H9 (cell line): Measurements from ENCODE around the gene RAB3B. TPM values are rescaled to one million over a fixed set of nuclear protein-coding genes. Genes with fewer than 3 reads are reported as not detected.
"Not testable (repeated sequence)": the region's sequence is repeated elsewhere in the genome, so short reads cannot be mapped to it uniquely, and the experiment has no call there.

ENCODE experiments used
- DNase-seq: peaks from one replicate; pipeline ENCODE4 v3.0.0-alpha.2; 2017
- H2AFZ ChIP-seq: one replicate; pipeline ENCODE4 v1.6.1; 2013; ENCODE audit warnings: mild to moderate bottlenecking, low read length, control low read depth, moderate library complexity
- H2AK5ac ChIP-seq: 2 replicates; pipeline ENCODE4 v1.6.1; 2013; ENCODE audit warnings: low read length, control low read depth, mixed read lengths; ENCODE audit not compliant: insufficient read length
- H2BK120ac ChIP-seq: one replicate; pipeline ENCODE4 v1.6.1; 2013; ENCODE audit warnings: low read depth, mild to moderate bottlenecking, low read length, control low read depth, inconsistent platforms; ENCODE audit not compliant: poor library complexity, severe bottlenecking
- H2BK12ac ChIP-seq: 2 replicates; pipeline ENCODE4 v1.6.1; 2013; ENCODE audit warnings: low read length, control low read depth, mixed read lengths, low read depth; ENCODE audit not compliant: insufficient read length
- H2BK15ac ChIP-seq: 2 replicates; pipeline ENCODE4 v1.6.1; 2013; ENCODE audit warnings: low read depth, low read length, control low read depth
- H2BK20ac ChIP-seq: one replicate; pipeline ENCODE4 v1.6.1; 2013; ENCODE audit warnings: low read depth, mild to moderate bottlenecking, low read length, control low read depth, inconsistent platforms; ENCODE audit not compliant: poor library complexity, severe bottlenecking
- H2BK5ac ChIP-seq: 2 replicates; pipeline ENCODE4 v1.6.1; 2013; ENCODE audit warnings: low read length, control low read depth, mixed read lengths; ENCODE audit not compliant: insufficient read length
- H3K14ac ChIP-seq: 2 replicates; pipeline ENCODE4 v1.6.1; 2013; ENCODE audit warnings: low read length, control low read depth; ENCODE audit not compliant: insufficient read depth
- H3K18ac ChIP-seq: 2 replicates; pipeline ENCODE4 v1.6.1; 2013; ENCODE audit warnings: low read depth, mild to moderate bottlenecking, mixed read lengths, low read length, control low read depth; ENCODE audit not compliant: insufficient read length
- H3K23ac ChIP-seq: 2 replicates; pipeline ENCODE4 v1.6.1; 2013; ENCODE audit warnings: low read length, control low read depth, mixed read lengths, low read depth; ENCODE audit not compliant: insufficient read length
- H3K23me2 ChIP-seq: 2 replicates; pipeline ENCODE4 v1.6.1; 2013; ENCODE audit warnings: low read depth, mild to moderate bottlenecking, mixed read lengths, low read length, control low read depth; ENCODE audit not compliant: insufficient read length, poor library complexity, severe bottlenecking
- H3K27ac ChIP-seq: 2 replicates; pipeline ENCODE4 v1.5.1; 2013; ENCODE audit warnings: low read length, control low read depth, mixed read lengths, low read depth; ENCODE audit not compliant: insufficient read length
- H3K27me3 ChIP-seq: 2 replicates; pipeline ENCODE4 v1.6.1; 2013; ENCODE audit warnings: low read length, control low read depth, inconsistent platforms; ENCODE audit not compliant: insufficient read depth
- H3K4ac ChIP-seq: 2 replicates; pipeline ENCODE4 v1.6.1; 2013; ENCODE audit warnings: low read depth, mild to moderate bottlenecking, control low read depth, inconsistent platforms, low read length, moderate library complexity
- H3K4me1 ChIP-seq: 2 replicates; pipeline ENCODE4 v1.6.1; 2013; ENCODE audit warnings: low read length, control low read depth, inconsistent platforms; ENCODE audit not compliant: insufficient read depth
- H3K4me2 ChIP-seq: 2 replicates; pipeline ENCODE4 v1.6.1; 2013; ENCODE audit warnings: low read length, control low read depth, mixed read lengths; ENCODE audit not compliant: insufficient read length, insufficient read depth
- H3K56ac ChIP-seq: 2 replicates; pipeline ENCODE4 v1.6.1; 2013; ENCODE audit warnings: low read depth, mild to moderate bottlenecking, mixed read lengths, low read length, control low read depth; ENCODE audit not compliant: insufficient read length
- H3K79me1 ChIP-seq: 2 replicates; pipeline ENCODE4 v1.6.1; 2013; ENCODE audit warnings: low read depth, mild to moderate bottlenecking, moderate library complexity, low read length, control low read depth, inconsistent platforms; ENCODE audit not compliant: insufficient read depth, poor library complexity, severe bottlenecking
- H3K79me2 ChIP-seq: 2 replicates; pipeline ENCODE4 v1.6.1; 2013; ENCODE audit warnings: low read length, control low read depth, inconsistent platforms; ENCODE audit not compliant: insufficient read depth
- H3K9ac ChIP-seq: 2 replicates; pipeline ENCODE4 v1.6.1; 2013; ENCODE audit warnings: low read length, control low read depth, mixed read lengths; ENCODE audit not compliant: insufficient read length; ENCODE audit errors: extremely low read depth
- H3K9me3 ChIP-seq: one replicate; pipeline ENCODE4 v1.6.1; 2013; ENCODE audit warnings: low read depth, low read length, inconsistent platforms; ENCODE audit not compliant: control insufficient read depth
- H3T11ph ChIP-seq: one replicate; pipeline ENCODE4 v1.6.1; 2013; ENCODE audit warnings: mild to moderate bottlenecking, low read length, control low read depth, inconsistent platforms
- H4K20me1 ChIP-seq: one replicate; pipeline ENCODE4 v1.6.1; 2013; ENCODE audit not compliant: control insufficient read depth, insufficient read length, insufficient read depth
- H4K5ac ChIP-seq: 2 replicates; pipeline ENCODE4 v1.6.1; 2013; ENCODE audit warnings: low read depth, mild to moderate bottlenecking, mixed read lengths, low read length, control low read depth; ENCODE audit not compliant: insufficient read length
- H4K8ac ChIP-seq: replicated peaks from 2 replicates; pipeline ENCODE4 v1.6.1; 2013; ENCODE audit warnings: low read length, control low read depth, mixed read lengths, low read depth; ENCODE audit not compliant: insufficient read length
- H4K91ac ChIP-seq: 2 replicates; pipeline ENCODE4 v1.6.1; 2013; ENCODE audit warnings: low read depth, mild to moderate bottlenecking, moderate library complexity, mixed read lengths, low read length, control low read depth; ENCODE audit not compliant: insufficient read length
- H3K27ac Mint-ChIP-seq, 3 experiments: 2 replicates in 2 of 3; 3 replicates in 1 of 3; pipeline ENCODE4 v1.8.0; 2020 to 2021; ENCODE audit warnings: mixed read lengths in 3 of 3, mild to moderate bottlenecking in 1 of 3, moderate library complexity in 1 of 3
- H3K27me3 Mint-ChIP-seq: 2 replicates; pipeline ENCODE4 v1.8.0; 2021; ENCODE audit warnings: low read depth, mild to moderate bottlenecking, moderate library complexity, mixed read lengths
- H3K36me3 Mint-ChIP-seq, 3 experiments: 2 replicates in 2 of 3; 3 replicates in 1 of 3; pipeline ENCODE4 v1.8.0; 2020 to 2021; ENCODE audit warnings: low read depth in 3 of 3, mixed read lengths in 3 of 3; ENCODE audit not compliant: insufficient read depth in 1 of 3
- H3K4me1 Mint-ChIP-seq, 2 experiments: 2 replicates each; pipeline ENCODE4 v1.8.0; 2020; ENCODE audit warnings: mixed read lengths in 2 of 2
- H3K4me3 Mint-ChIP-seq, 2 experiments: 2 replicates in 1 of 2; 3 replicates in 1 of 2; pipeline ENCODE4 v1.8.0; 2020 to 2021; ENCODE audit warnings: mild to moderate bottlenecking in 2 of 2, mixed read lengths in 2 of 2, moderate library complexity in 1 of 2
- H3K9me3 Mint-ChIP-seq, 2 experiments: 2 replicates in 1 of 2; 3 replicates in 1 of 2; pipeline ENCODE4 v1.8.0; 2020; ENCODE audit warnings: mild to moderate bottlenecking in 2 of 2, mixed read lengths in 2 of 2, moderate library complexity in 1 of 2
- CTCF ChIP-seq: fragments of 200-600 bp; sonication (generic); conservative IDR thresholded peaks from 3 replicates; pipeline ENCODE4 v1.8.0; 2021; ENCODE audit warnings: antibody characterized with exemption, mild to moderate bottlenecking
- WGBS: extraction: QIAGEN DNeasy Blood & Tissue Kit; methylation state at CpG from one replicate; pipeline ENCODE4 v1.1.7; 2013; ENCODE audit warnings: missing lambda C conversion rate, low lambda C conversion rate, mixed read lengths; ENCODE audit not compliant: insufficient read length; ENCODE audit errors: extremely low coverage; 5-methylcytosine and 5-hydroxymethylcytosine counted together
- total RNA-seq: library from RNA; stranded (reverse); gene quantifications from 2 replicates; pipeline ENCODE4 v1.2.1, GENCODE V29; 2021

RAB3B gene
- total RNA-seq, 1 experiment from 2014 or later = 30.6 TPM

DNA sequence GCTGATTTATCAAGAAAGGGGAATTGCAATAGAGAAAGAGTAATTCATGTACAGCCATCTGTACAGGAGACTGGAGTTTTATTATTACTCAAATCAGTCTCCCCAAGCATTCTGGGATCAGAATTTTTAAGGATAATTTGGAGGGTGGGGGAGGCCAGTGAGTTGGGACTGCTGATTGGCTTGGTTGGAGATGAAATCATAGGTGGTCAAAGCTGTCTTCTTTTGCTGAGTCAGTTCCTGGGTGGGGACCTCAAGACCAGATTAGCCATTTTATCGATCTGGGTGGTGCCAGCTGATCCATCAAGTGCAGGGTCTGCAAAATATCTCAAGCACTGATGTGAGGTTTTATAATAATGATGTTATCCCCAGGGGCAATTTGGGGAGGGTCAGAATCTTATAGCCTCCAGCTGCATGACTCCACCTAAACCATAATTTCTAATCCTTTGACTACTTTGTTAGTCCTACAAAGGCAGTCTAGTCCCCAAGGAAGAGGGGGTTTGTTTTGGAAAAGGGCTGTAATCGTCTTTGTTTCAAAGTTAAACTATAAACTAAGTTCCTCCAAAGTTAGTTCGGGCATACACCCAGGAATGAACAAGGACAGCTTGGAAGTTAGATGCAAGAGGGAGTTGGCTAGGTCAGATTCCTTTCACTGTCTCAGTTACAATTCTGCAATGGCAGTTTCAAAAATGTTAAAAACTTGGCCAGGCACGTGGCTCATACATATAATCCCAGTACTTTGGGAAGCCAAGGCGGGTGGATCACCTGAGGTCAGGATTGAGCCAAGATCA, 16.9 kb upstream of the RAB3B start:
- no peaks in the 10 kb centered on the region for H4K20me1 ChIP-seq
- Mint-ChIP-seq H3K27me3 (no peaks in the 10 kb centered on the region), H3K9me3 (0 out of 5 replicates have a peak, but pooled peaks cover 0 to 3% of the 10 kb centered on the region in 2 experiments), H3K4me3 (peak overlapping the region; percentile 44 to 46; a peak in 4 of 5 replicates), H3K36me3 (0 out of 7 replicates have a peak, but pooled peaks cover 0 to 3% (median 0%) of the 10 kb centered on the region in 3 experiments), H3K27ac (peak overlapping the region; percentile 85 to 98 (median 92)), H3K4me1 (peaks cover 32 to 37% of the 10 kb centered on the region in 2 experiments)
- no peaks in the 10 kb centered on the region for H3K9me3 ChIP-seq
- H2BK120ac ChIP-seq = no peak overlapping the region
- no peaks in the 10 kb centered on the region for H3K23me2 ChIP-seq
- H3K27me3 ChIP-seq = no peaks in the 10 kb centered on the region
- H2BK5ac ChIP-seq = no peak overlapping the region
- H3K18ac ChIP-seq = peak overlapping the region; percentile 17
- H4K5ac ChIP-seq = no peak overlapping the region
- H4K91ac ChIP-seq = no peak overlapping the region
- H3K27ac ChIP-seq = no peak overlapping the region
- no peaks in the 10 kb centered on the region for H3K79me1 ChIP-seq
- H2AK5ac ChIP-seq = no peak overlapping the region
- H2AFZ ChIP-seq = no peak overlapping the region
- H3K23ac ChIP-seq = no peak overlapping the region
- no peak for TF ChIP-seq CTCF
- H3K9ac ChIP-seq = no peak overlapping the region
- no peak overlapping the region for H3K56ac ChIP-seq
- peaks cover 13% of the 10 kb centered on the region; the same call in 1 of the 2 replicates for H3K4me1 ChIP-seq
- H3K4ac ChIP-seq = no peak overlapping the region
- H2BK15ac ChIP-seq = no peak overlapping the region
- no peak overlapping the region for H3K4me2 ChIP-seq
- WGBS = no CpG with 5 or more reads among the region's 5 CpGs
- no peak overlapping the region for H2BK20ac ChIP-seq
- no peak overlapping the region for H2BK12ac ChIP-seq
- H3K14ac ChIP-seq = no peak overlapping the region
- H3K79me2 ChIP-seq = no peaks in the 10 kb centered on the region
- no peak overlapping the region for H3T11ph ChIP-seq
- no peak overlapping the region for H4K8ac ChIP-seq
- DNase-seq = no peak

GRCh38 chr1:52006081-52006553, 15.6 kb upstream of the RAB3B start:
- not testable (repeated sequence) for DNase-seq

More at GRCh38 chr1:52006081-52006553, 15.6 kb upstream of the RAB3B start:
- peak overlapping the region; percentile 82 to 97 (median 95) for H3K27ac Mint-ChIP-seq
- H3K79me2 ChIP-seq, H2BK15ac ChIP-seq, H4K20me1 ChIP-seq, H3K4me2 ChIP-seq, H2BK20ac ChIP-seq, H2BK120ac ChIP-seq, H3K36me3 Mint-ChIP-seq, H2AK5ac ChIP-seq, H3K27me3 Mint-ChIP-seq, H2BK12ac ChIP-seq, H3K79me1 ChIP-seq, H4K8ac ChIP-seq, H3K9me3 Mint-ChIP-seq, H2AFZ ChIP-seq, H4K5ac ChIP-seq, H3K23me2 ChIP-seq, H3T11ph ChIP-seq, H3K9ac ChIP-seq, H2BK5ac ChIP-seq, H3K9me3 ChIP-seq, H3K56ac ChIP-seq, H3K4ac ChIP-seq, H3K23ac ChIP-seq, H4K91ac ChIP-seq, H3K27ac ChIP-seq, H3K27me3 ChIP-seq: not testable (repeated sequence)
- WGBS = no CpG with 5 or more reads among the region's 5 CpGs
- Histone ChIP-seq H3K14ac (peak overlapping the region; percentile 79; the same call in 1 of the 2 replicates), H3K4me1 (peaks cover 13% of the 10 kb centered on the region; the same call in 1 of the 2 replicates), H3K18ac (peak overlapping the region; percentile 83)
- H3K4me1 Mint-ChIP-seq = peaks cover 30 to 32% of the 10 kb centered on the region in 2 experiments
- peak overlapping the region; percentile 14 to 26; a peak in 2 of 5 replicates for H3K4me3 Mint-ChIP-seq
